ENCODE results near the gene ACOX3.

The ACOX3 gene

GRCh38 chr4:8381814-8382581 lies 58.5 kb downstream of the ACOX3 start:
- H3K9me3 Mint-ChIP-seq = no peaks in the 10 kb centered on the region
- H3K27ac Mint-ChIP-seq = no peak overlapping the region
- peaks cover 5% of the 10 kb centered on the region for H3K36me3 Mint-ChIP-seq
- no peaks in the 10 kb centered on the region for H3K4me1 Mint-ChIP-seq
- no peak overlapping the region for H3K4me3 Mint-ChIP-seq
- H3K27me3 Mint-ChIP-seq = no peaks in the 10 kb centered on the region

DNA sequence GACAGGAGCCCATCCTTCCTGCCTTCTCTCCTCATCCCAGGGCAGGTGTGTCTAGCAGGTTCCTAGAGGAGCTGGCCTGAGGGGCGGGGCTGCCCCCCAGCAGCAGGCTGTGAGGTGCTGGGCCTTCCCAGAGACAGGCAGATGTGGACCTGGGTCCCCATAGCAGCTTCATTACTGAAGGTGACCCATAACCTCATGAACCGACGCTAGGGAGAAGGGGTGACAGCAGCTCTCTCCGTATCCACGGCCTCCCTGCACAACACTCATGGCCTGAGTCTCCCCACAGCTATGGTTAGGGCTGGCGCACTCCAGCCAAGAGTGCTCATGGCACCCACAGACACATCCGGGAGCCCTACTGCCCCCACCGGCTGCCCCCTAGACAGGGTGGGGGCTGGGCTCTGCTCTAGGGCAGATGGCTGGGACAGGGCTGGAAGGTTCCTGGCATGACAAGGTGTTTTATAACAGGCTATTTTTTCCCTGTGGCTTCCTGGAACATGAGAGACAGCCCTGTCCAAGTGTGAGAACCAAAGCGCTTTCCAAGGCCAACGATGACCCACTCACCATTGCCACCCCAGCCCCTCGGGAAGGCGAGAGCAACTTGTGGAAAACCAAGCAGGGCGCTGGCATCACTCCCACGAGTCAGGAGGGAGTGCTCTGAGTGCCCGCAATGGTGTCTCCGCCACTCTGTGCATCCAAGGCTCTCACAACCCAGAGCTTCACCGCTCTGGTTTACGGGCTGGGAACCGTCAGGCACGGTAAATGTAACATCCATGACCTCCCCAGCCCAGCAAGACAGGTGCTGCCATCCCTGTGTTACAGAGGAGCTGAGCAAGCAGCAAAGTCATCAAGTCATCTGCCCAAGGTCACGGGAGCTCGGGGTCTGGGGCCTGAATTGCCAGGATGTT lies 59.8 kb downstream of the ACOX3 start:
- H3K4me1 Mint-ChIP-seq = no peaks in the 10 kb centered on the region
- H3K27ac Mint-ChIP-seq = no peak overlapping the region
- H3K27me3 Mint-ChIP-seq = no peaks in the 10 kb centered on the region
- no peaks in the 10 kb centered on the region for H3K9me3 Mint-ChIP-seq
- no peak overlapping the region for H3K4me3 Mint-ChIP-seq
- H3K36me3 Mint-ChIP-seq = peaks cover 3% of the 10 kb centered on the region

DNA sequence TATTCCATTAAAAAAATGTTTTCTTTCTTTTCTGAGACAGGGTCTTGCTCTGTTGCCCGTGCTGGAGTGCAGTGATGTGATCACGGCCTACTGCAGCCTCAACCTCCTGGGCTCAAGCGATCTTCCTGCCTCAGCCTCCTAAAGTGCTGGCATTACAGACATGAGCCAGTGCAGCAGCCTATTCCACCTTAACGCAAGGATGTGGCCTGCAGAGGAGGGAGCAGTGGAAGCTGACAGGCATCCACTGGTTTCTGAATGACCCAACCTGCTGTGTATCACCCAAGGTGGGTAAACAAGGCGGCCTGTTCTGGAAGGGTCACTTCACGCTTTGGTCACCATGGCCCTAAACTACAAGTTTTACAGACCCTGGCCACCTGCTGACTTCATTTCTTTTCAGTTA lies 60.8 kb downstream of the ACOX3 start:
- no peak overlapping the region for H3K27ac Mint-ChIP-seq
- H3K4me3 Mint-ChIP-seq = no peak overlapping the region
- H3K36me3 Mint-ChIP-seq = no peaks in the 10 kb centered on the region
- H3K4me1 Mint-ChIP-seq = no peaks in the 10 kb centered on the region
- H3K27me3 Mint-ChIP-seq = no peaks in the 10 kb centered on the region
- H3K9me3 Mint-ChIP-seq = no peaks in the 10 kb centered on the region

GRCh38 chr4:8379281-8379680 lies 61.2 kb downstream of the ACOX3 start:
- no peaks in the 10 kb centered on the region for H3K4me1 Mint-ChIP-seq
- no peak overlapping the region for H3K4me3 Mint-ChIP-seq
- no peaks in the 10 kb centered on the region for H3K27me3 Mint-ChIP-seq
- H3K27ac Mint-ChIP-seq = no peak overlapping the region
- no peaks in the 10 kb centered on the region for H3K36me3 Mint-ChIP-seq
- H3K9me3 Mint-ChIP-seq = no peaks in the 10 kb centered on the region

GRCh38 chr4:8378776-8379175 lies 61.7 kb downstream of the ACOX3 start:
- Mint-ChIP-seq H3K4me1 (no peaks in the 10 kb centered on the region), H3K9me3 (no peaks in the 10 kb centered on the region), H3K27me3 (no peaks in the 10 kb centered on the region), H3K36me3 (no peaks in the 10 kb centered on the region), H3K27ac (no peak overlapping the region), H3K4me3 (no peak overlapping the region)

DNA sequence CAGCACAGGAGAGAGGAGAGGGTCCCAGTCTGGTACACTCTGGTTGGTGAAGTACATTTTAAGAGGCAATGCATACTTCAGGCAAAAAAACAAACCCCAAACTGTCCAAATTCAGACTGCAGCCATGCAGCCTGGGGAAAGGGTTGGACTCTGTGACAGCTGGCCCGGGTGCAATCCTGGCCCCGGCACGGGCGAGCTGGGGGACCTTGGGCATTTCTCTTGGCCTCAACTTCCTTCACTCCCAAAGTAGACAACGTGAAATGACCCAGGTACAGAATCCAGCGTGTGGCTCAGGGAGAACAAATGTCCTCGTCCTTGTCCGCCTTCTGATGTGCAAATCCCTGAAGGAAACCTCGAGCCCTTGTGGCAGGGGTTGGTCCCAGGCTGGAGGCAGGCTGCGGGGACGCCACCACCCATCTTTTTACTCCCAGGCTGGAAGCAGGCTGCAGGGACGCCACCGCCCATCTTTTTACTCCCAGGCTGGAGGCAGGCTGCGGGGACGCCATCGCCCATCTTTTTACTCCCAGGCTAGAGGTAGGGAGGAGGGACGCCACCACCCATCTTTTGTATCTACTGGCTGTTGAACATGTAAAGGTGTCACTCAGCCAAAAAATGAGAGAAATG lies 62.3 kb downstream of the ACOX3 start:
- H3K4me1 Mint-ChIP-seq = no peaks in the 10 kb centered on the region
- H3K27me3 Mint-ChIP-seq = no peaks in the 10 kb centered on the region
- no peak overlapping the region for H3K27ac Mint-ChIP-seq
- no peak overlapping the region for H3K4me3 Mint-ChIP-seq
- H3K9me3 Mint-ChIP-seq = no peaks in the 10 kb centered on the region
- H3K36me3 Mint-ChIP-seq = no peaks in the 10 kb centered on the region

- no peak overlapping the region for H3K4me3 Mint-ChIP-seq
- no peaks in the 10 kb centered on the region for H3K27me3 Mint-ChIP-seq
- no peaks in the 10 kb centered on the region for H3K36me3 Mint-ChIP-seq
- no peaks in the 10 kb centered on the region for H3K4me1 Mint-ChIP-seq
- no peak overlapping the region for H3K27ac Mint-ChIP-seq
- H3K9me3 Mint-ChIP-seq = no peaks in the 10 kb centered on the region
Measured at GRCh38 chr4:8377103-8378075, 63.1 kb downstream of the ACOX3 start.

- H3K9me3 Mint-ChIP-seq = no peaks in the 10 kb centered on the region
- no peaks in the 10 kb centered on the region for H3K4me1 Mint-ChIP-seq
- H3K4me3 Mint-ChIP-seq = no peak overlapping the region
- H3K27me3 Mint-ChIP-seq = no peaks in the 10 kb centered on the region
- H3K27ac Mint-ChIP-seq = no peak overlapping the region
- H3K36me3 Mint-ChIP-seq = no peaks in the 10 kb centered on the region
Measured at GRCh38 chr4:8376361-8377102, 64.0 kb downstream of the ACOX3 start.

DNA sequence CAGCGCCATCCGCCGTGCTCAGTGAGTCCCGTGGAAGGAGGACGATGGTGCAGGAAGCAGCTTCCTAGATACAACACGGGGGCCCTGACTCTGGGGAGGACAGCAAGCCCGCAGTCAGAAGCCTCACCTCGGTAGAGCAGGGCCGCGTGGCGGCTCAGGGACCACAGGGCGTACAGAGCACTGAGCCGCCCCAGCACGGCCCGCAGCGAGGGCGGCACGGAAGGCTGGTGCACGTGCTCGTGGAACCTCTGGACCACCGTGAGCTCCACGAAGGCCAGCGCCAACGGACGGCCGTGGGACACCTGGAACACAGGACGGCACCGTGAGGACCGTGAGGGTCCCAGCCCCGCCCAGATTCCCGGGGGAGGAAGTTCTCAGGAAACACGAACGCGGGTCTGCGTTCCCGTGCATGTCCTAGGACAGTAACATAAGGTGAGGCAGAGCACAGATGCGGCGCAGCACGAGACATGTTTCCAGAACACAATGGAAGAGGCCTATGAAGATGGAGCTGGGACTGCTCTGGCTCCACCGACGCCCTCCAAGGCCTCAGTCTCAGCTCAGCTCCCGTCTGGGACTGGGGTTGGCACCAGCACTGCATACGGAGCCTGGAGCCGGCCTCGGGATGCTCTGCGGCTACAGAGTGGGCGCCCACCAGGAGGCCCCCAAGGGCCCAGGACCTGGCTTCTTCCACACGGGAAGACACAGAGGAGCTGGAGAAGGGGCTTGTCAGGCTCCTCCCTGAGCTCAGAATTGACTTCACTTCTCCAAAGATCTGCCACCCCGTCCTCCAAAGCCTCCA lies 65.5 kb downstream of the ACOX3 start:
- H3K4me3 Mint-ChIP-seq = no peak overlapping the region
- H3K27ac Mint-ChIP-seq = no peak overlapping the region
- no peaks in the 10 kb centered on the region for H3K36me3 Mint-ChIP-seq

DNA sequence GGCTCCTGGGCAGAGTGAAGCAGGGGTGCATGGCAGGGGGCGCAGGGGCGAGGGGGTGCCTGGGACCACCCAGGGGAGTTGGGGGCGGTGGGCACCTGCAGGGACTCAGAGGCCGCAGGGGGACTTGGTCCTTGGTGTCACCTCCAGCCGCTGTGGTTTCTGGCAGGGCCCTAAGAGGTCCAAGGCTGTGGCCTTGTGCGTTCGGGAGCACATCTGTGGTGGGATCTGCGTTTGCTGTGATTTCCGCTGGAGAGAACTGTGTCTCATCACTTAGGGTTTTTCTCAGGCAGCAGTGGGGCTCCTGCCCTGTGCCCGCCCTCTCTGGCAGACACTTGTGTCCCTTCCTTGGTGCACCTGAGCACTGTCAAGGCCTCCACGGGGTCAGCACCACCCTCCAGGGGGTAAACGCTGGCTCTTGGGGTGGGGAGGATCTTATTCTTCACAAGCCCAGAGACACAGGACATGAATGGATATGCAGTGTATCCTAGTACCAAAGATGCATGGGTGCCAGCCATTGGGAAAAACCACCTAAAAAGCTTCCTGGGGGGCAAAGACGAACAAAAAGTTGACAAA lies 66.5 kb downstream of the ACOX3 start:
- Mint-ChIP-seq H3K4me1 (no peaks in the 10 kb centered on the region), H3K9me3 (no peaks in the 10 kb centered on the region), H3K4me3 (no peak overlapping the region), H3K27ac (no peak overlapping the region), H3K36me3 (no peaks in the 10 kb centered on the region), H3K27me3 (no peaks in the 10 kb centered on the region)

More for the DNA sequence above, 65.5 kb downstream of the ACOX3 start:
- Mint-ChIP-seq H3K4me1 (no peaks in the 10 kb centered on the region), H3K9me3 (no peaks in the 10 kb centered on the region), H3K27me3 (no peaks in the 10 kb centered on the region)

- no peak overlapping the region for H3K4me3 Mint-ChIP-seq
- H3K9me3 Mint-ChIP-seq = no peaks in the 10 kb centered on the region
- H3K27me3 Mint-ChIP-seq = no peaks in the 10 kb centered on the region
- no peaks in the 10 kb centered on the region for H3K36me3 Mint-ChIP-seq
- H3K4me1 Mint-ChIP-seq = no peaks in the 10 kb centered on the region
- no peak overlapping the region for H3K27ac Mint-ChIP-seq
Measured at GRCh38 chr4:8373270-8373972, 67.1 kb downstream of the ACOX3 start.

- Mint-ChIP-seq H3K9me3 (no peaks in the 10 kb centered on the region), H3K4me1 (no peaks in the 10 kb centered on the region), H3K4me3 (no peak overlapping the region), H3K36me3 (no peaks in the 10 kb centered on the region), H3K27me3 (no peaks in the 10 kb centered on the region), H3K27ac (no peak overlapping the region)
Measured at GRCh38 chr4:8372506-8372905, 68.0 kb downstream of the ACOX3 start.

DNA sequence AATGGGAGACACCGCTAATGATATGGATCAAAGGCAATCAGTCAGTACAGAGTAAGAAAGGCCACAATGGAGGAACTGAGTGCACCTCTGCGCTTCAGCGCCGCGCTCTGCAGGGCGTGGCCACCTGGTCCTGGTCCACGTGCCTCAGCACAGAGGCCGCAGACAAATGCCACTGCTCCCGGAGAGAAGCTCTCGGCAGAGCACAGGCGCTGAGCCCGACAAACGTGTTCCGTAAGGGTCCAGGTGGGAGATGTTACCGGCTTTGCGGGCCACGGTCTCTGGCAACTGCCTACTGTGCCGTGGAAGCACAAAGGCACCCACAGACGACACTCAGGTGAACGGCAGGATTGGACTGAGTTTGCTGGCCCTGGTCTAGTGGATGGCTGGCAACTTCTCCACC lies 68.9 kb downstream of the ACOX3 start:
- Mint-ChIP-seq H3K4me1 (no peaks in the 10 kb centered on the region), H3K27me3 (no peaks in the 10 kb centered on the region)

More for the DNA sequence above, 68.9 kb downstream of the ACOX3 start:
- Mint-ChIP-seq H3K27ac (no peak overlapping the region), H3K9me3 (no peaks in the 10 kb centered on the region), H3K36me3 (no peaks in the 10 kb centered on the region), H3K4me3 (no peak overlapping the region)

Data from activated naive CD4-positive, alpha-beta T cell treated with anti-CD3 and anti-CD28 coated beads, Interleukin-2, amount 50 U/mL, for 24 hours (primary cell).